ENCODE results near the gene CLCA1. TPM values are rescaled to one million over a fixed set of nuclear protein-coding genes. Genes with fewer than 3 reads are reported as not detected.

Gene CLCA1
- total RNA-seq, 1 experiment from 2014 or later: not detected

DNA sequence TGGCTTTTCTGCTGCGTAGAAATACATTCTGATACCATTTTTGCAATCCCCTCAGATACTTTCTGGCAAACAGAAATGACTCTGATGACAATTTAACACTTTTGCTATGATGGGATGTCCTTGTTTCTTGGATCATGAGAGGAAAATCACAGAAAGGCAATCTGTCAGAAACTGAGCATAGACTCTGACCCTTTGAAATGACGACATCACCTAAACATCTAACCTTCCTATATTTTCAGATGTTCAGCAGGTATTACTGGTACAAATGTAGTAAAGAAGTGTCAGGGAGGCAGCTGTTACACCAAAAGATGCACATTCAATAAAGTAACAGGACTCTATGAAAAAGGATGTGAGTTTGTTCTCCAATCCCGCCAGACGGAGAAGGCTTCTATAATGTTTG is 13.2 kb downstream of the CLCA1 start:
- no peak for DNase-seq
- no peak overlapping the region for H3K4me3 ChIP-seq (ENCODE audit: low read length)
- BruUV-seq (replicated peaks): no TSS peak
- H3K9ac ChIP-seq (ENCODE audit: low read length): no peak overlapping the region
- POLR2A ChIA-PET (ENCODE audit: unreplicated experiment): no interaction called here
- H3K4me2 ChIP-seq (ENCODE audit: low read length): no peak overlapping the region
- intact Hi-C loops (cut with micrococcal nuclease): no loop called here
- no peak overlapping the region for H2AFZ ChIP-seq (ENCODE audit: low read length)
- H3K9me2 ChIP-seq (replicated peaks; ENCODE audit: low read length): no peaks in the 10 kb centered on the region
- no peaks in the 10 kb centered on the region for H3K9me3 ChIP-seq (ENCODE audit: low read length)
- H3K4me1 ChIP-seq (ENCODE audit: insufficient read depth, low read length): no peaks in the 10 kb centered on the region
- H3K36me3 ChIP-seq (ENCODE audit: low read depth, low read length): no peaks in the 10 kb centered on the region
- no peak for TF ChIP-seq EZH2phosphoT487 (IDR thresholded peaks at IDR 0.05; ENCODE audit: borderline replicate concordance, low read length)
- no peak for TF ChIP-seq EZH2 (IDR thresholded peaks at IDR 0.05; ENCODE audit: low read length, unreplicated experiment)
- no peak for TF ChIP-seq CTCF (conservative IDR thresholded peaks at IDR 0.05; ENCODE audit: low read depth, low read length)
- no peaks in the 10 kb centered on the region for H4K20me1 ChIP-seq (ENCODE audit: low read length)
- no peaks in the 10 kb centered on the region for H3K27me3 ChIP-seq (ENCODE audit: low read length)
- no peaks in the 10 kb centered on the region for H3F3A ChIP-seq (ENCODE audit: low read length, unreplicated experiment)
- CTCF ChIA-PET: no interaction called here
- no peaks in the 10 kb centered on the region for H3K79me2 ChIP-seq (ENCODE audit: low read length)
- no peak for ATAC-seq
- no peak overlapping the region for H3K27ac ChIP-seq (ENCODE audit: low read length)

DNA sequence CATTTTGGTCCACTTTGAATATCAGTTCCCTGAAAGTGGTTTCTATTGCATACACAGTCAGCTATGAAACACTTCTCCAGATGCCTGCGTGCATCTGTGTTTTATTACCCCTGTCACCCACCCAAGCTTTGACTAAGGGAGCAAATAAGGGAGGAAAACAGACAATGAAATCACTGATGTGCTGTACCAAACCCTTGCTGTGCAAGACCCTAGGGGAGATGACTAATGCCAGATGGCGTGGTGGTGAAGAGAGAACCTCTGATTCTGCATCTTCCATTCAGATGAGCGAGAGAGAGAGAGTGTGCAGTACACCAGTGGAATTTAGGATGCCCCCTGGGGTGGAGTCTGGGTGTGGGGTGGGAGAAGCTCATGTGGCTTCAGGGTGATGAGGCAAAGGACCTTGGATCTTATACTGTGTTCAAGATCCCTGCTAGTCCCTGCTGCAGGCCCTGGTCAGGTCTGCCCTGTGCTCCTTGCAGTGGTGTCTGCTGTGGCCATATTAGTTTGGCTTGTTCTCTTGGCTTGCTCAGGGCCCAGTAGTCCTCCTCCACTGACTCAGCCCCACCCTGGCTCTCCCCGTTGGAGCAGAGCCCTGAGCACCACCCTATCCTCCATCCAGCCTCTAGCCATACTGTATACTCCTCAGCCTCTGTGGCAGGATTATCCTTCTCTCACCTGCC is 18.5 kb downstream of the CLCA1 start:
- ChIA-PET POLR2A (ENCODE audit: unreplicated experiment) (no interaction called here), CTCF (no interaction called here)
- intact Hi-C loops (cut with micrococcal nuclease): no loop called here
- ATAC-seq (peak; percentile 53), DNase-seq (peak; percentile 39)
- Histone ChIP-seq H3K9me2 (replicated peaks; ENCODE audit: low read length) (no peaks in the 10 kb centered on the region), H3K4me3 (ENCODE audit: low read length) (no peak overlapping the region), H3K27ac (ENCODE audit: low read length) (no peak overlapping the region), H3K4me2 (ENCODE audit: low read length) (no peak overlapping the region), H3K36me3 (ENCODE audit: low read depth, low read length) (no peaks in the 10 kb centered on the region), H4K20me1 (ENCODE audit: low read length) (no peaks in the 10 kb centered on the region), H3K79me2 (ENCODE audit: low read length) (no peaks in the 10 kb centered on the region), H3K27me3 (ENCODE audit: low read length) (no peaks in the 10 kb centered on the region), H3K4me1 (ENCODE audit: insufficient read depth, low read length) (no peaks in the 10 kb centered on the region), H3F3A (ENCODE audit: low read length, unreplicated experiment) (no peaks in the 10 kb centered on the region), H3K9me3 (ENCODE audit: low read length) (no peaks in the 10 kb centered on the region), H2AFZ (ENCODE audit: low read length) (no peak overlapping the region), H3K9ac (ENCODE audit: low read length) (no peak overlapping the region)
- no TSS peak for BruUV-seq (replicated peaks)
- TF ChIP-seq EZH2phosphoT487 (IDR thresholded peaks at IDR 0.05; ENCODE audit: borderline replicate concordance, low read length) (no peak), CTCF (conservative IDR thresholded peaks at IDR 0.05; ENCODE audit: low read depth, low read length) (no peak), EZH2 (IDR thresholded peaks at IDR 0.05; ENCODE audit: low read length, unreplicated experiment) (no peak)

GRCh38 chr1:86487811-86488141 is 19.0 kb downstream of the CLCA1 start:
- BruUV-seq (replicated peaks): no TSS peak
- H3K27me3 ChIP-seq (ENCODE audit: low read length): no peaks in the 10 kb centered on the region
- no peaks in the 10 kb centered on the region for H3K9me2 ChIP-seq (replicated peaks; ENCODE audit: low read length)
- H3K36me3 ChIP-seq (ENCODE audit: low read depth, low read length): no peaks in the 10 kb centered on the region
- ChIA-PET POLR2A (ENCODE audit: unreplicated experiment) (no interaction called here), CTCF (no interaction called here)
- H4K20me1 ChIP-seq (ENCODE audit: low read length): no peaks in the 10 kb centered on the region
- H3F3A ChIP-seq (ENCODE audit: low read length, unreplicated experiment): no peaks in the 10 kb centered on the region
- TF ChIP-seq EZH2phosphoT487 (IDR thresholded peaks at IDR 0.05; ENCODE audit: borderline replicate concordance, low read length): no peak
- H3K9me3 ChIP-seq (ENCODE audit: low read length): no peaks in the 10 kb centered on the region
- H3K4me1 ChIP-seq (ENCODE audit: insufficient read depth, low read length): no peaks in the 10 kb centered on the region
- H3K4me3 ChIP-seq (ENCODE audit: low read length): no peak overlapping the region
- H2AFZ ChIP-seq (ENCODE audit: low read length): no peak overlapping the region
- ATAC-seq (no peak), DNase-seq (no peak)
- H3K79me2 ChIP-seq (ENCODE audit: low read length): no peaks in the 10 kb centered on the region
- no peak overlapping the region for H3K9ac ChIP-seq (ENCODE audit: low read length)
- H3K27ac ChIP-seq (ENCODE audit: low read length): no peak overlapping the region
- H3K4me2 ChIP-seq (ENCODE audit: low read length): no peak overlapping the region
- intact Hi-C loops (cut with micrococcal nuclease): no loop called here
